Measurements from ENCODE around the gene GNPNAT1.

GRCh38 chr14:52827426-52827825 is 36.0 kb upstream of the GNPNAT1 start:
- TF ChIP-seq CTCF (IDR thresholded peaks at IDR 0.05): no peak
- no peak for TF ChIP-seq POLR2A (IDR thresholded peaks at IDR 0.05)
